OCI-LY1 (cell line): ENCODE results near the gene DIP2B.

Experiments used
- H2AFZ ChIP-seq: fragments of 200-600 bp; sonication (generic), shearing (Covaris generic); 2 replicates; pipeline ENCODE4 v1.6.0; 2014; ENCODE audit warnings: antibody characterized with exemption, mild to moderate bottlenecking, low read length
- H3F3A ChIP-seq: fragments of 200-600 bp; sonication (generic), shearing (Covaris generic); 2 replicates; pipeline ENCODE4 v1.6.0; 2014; ENCODE audit warnings: mild to moderate bottlenecking, antibody characterized with exemption, low read length, moderate library complexity; ENCODE audit not compliant: insufficient read depth
- H3K27ac ChIP-seq: fragments of 200-600 bp; sonication (generic); 2 replicates; pipeline ENCODE4 v1.5.1; 2014; ENCODE audit warnings: low read length, mixed run types, mild to moderate bottlenecking, low read depth; ENCODE audit not compliant: poor library complexity, severe bottlenecking
- H3K27me3 ChIP-seq: fragments of 200-600 bp; sonication (generic); 2 replicates; pipeline ENCODE4 v1.6.0; 2014; ENCODE audit warnings: antibody characterized with exemption, mild to moderate bottlenecking, low read length, moderate library complexity; ENCODE audit not compliant: insufficient read depth
- H3K36me3 ChIP-seq: fragments of 200-600 bp; sonication (generic); 2 replicates; pipeline ENCODE4 v1.6.1; 2014; ENCODE audit warnings: mild to moderate bottlenecking, antibody characterized with exemption, low read length, moderate library complexity, mixed read lengths; ENCODE audit not compliant: insufficient read depth
- H3K4me1 ChIP-seq: fragments of 200-600 bp; sonication (generic); 2 replicates; pipeline ENCODE4 v1.5.1; 2014; ENCODE audit warnings: mild to moderate bottlenecking, low read length, moderate library complexity; ENCODE audit not compliant: insufficient read depth, severe bottlenecking
- H3K4me2 ChIP-seq: fragments of 200-600 bp; sonication (generic), shearing (Covaris generic); 2 replicates; pipeline ENCODE4 v1.6.1; 2014; ENCODE audit warnings: low read length
- H3K4me3 ChIP-seq: fragments of 200-600 bp; sonication (generic); 2 replicates; pipeline ENCODE4 v1.5.1; 2014; ENCODE audit warnings: low read length, low read depth, mild to moderate bottlenecking, mixed read lengths; ENCODE audit not compliant: poor library complexity, severe bottlenecking
- H3K79me2 ChIP-seq: fragments of 200-600 bp; shearing (Covaris generic); 2 replicates; pipeline ENCODE4 v1.6.1; 2016; ENCODE audit warnings: mixed run types, low read length, mixed read lengths; ENCODE audit not compliant: insufficient read depth
- H3K9ac ChIP-seq: fragments of 200-600 bp; sonication (generic), shearing (Covaris generic); 2 replicates; pipeline ENCODE4 v1.6.1; 2014; ENCODE audit warnings: mild to moderate bottlenecking, low read length, mixed read lengths
- H3K9me2 ChIP-seq: fragments of 200-600 bp; sonication (generic), shearing (Covaris generic); 2 replicates; pipeline ENCODE4 v1.6.1; 2014; ENCODE audit warnings: low read depth, mild to moderate bottlenecking, low read length, mixed read lengths
- H3K9me3 ChIP-seq: fragments of 200-600 bp; shearing (Covaris generic); 2 replicates; pipeline ENCODE4 v1.6.1; 2014; ENCODE audit warnings: low read length, mixed read lengths
- H4K20me1 ChIP-seq: fragments of 200-600 bp; sonication (generic), shearing (Covaris generic); 2 replicates; pipeline ENCODE4 v1.6.0; 2016; ENCODE audit warnings: mild to moderate bottlenecking, low read length; ENCODE audit not compliant: insufficient read depth
- CTCF ChIP-seq: fragments of 200-600 bp; sonication (generic), shearing (Covaris generic); IDR thresholded peaks from 2 replicates; pipeline ENCODE4 v1.5.1; 2017; ENCODE audit warnings: mild to moderate bottlenecking, antibody characterized with exemption, low read length, moderate library complexity, mixed read lengths
- EZH2 ChIP-seq: fragments of 200-600 bp; sonication (generic), shearing (Covaris generic); IDR thresholded peaks from 2 replicates; pipeline ENCODE4 v1.8.0; 2017; ENCODE audit warnings: borderline replicate concordance, mixed run types, mild to moderate bottlenecking, antibody characterized with exemption, low read length, moderate library complexity, mixed read lengths

The DIP2B gene

GRCh38 chr12:50742776-50743175, 238.0 kb downstream of the DIP2B start:
- Histone ChIP-seq H4K20me1 (no peaks in the 10 kb centered on the region), H3K9me3 (no peaks in the 10 kb centered on the region), H3K4me1 (no peaks in the 10 kb centered on the region), H3K4me2 (no peak overlapping the region), H3K27me3 (no peaks in the 10 kb centered on the region), H3K27ac (no peak overlapping the region), H2AFZ (no peak overlapping the region), H3K9me2 (no peaks in the 10 kb centered on the region), H3K79me2 (no peaks in the 10 kb centered on the region), H3K36me3 (peaks cover 43% of the 10 kb centered on the region), H3K9ac (no peak overlapping the region), H3F3A (no peaks in the 10 kb centered on the region), H3K4me3 (no peak overlapping the region)
- TF ChIP-seq EZH2 (no peak), CTCF (no peak)

- H3K9ac ChIP-seq: no peak overlapping the region
- H3K9me2 ChIP-seq: no peaks in the 10 kb centered on the region
- H3K27ac ChIP-seq: no peak overlapping the region
- no peaks in the 10 kb centered on the region for H3F3A ChIP-seq
- H3K79me2 ChIP-seq: no peaks in the 10 kb centered on the region
- H3K4me3 ChIP-seq: no peak overlapping the region
- no peaks in the 10 kb centered on the region for H3K9me3 ChIP-seq
- H2AFZ ChIP-seq: no peak overlapping the region
- peaks cover 23% of the 10 kb centered on the region for H3K36me3 ChIP-seq
- no peaks in the 10 kb centered on the region for H3K27me3 ChIP-seq
- TF ChIP-seq EZH2 (no peak), CTCF (no peak)
- no peaks in the 10 kb centered on the region for H3K4me1 ChIP-seq
- no peaks in the 10 kb centered on the region for H4K20me1 ChIP-seq
- H3K4me2 ChIP-seq: no peak overlapping the region
These were observed 241.1 kb downstream of the DIP2B start for GRCh38 chr12:50745861-50746260.

GRCh38 chr12:50746431-50746830, 241.6 kb downstream of the DIP2B start:
- TF ChIP-seq CTCF (no peak), EZH2 (no peak)
- Histone ChIP-seq H3K27me3 (no peaks in the 10 kb centered on the region), H3K4me2 (no peak overlapping the region), H3K9ac (no peak overlapping the region), H3K27ac (no peak overlapping the region), H3F3A (no peaks in the 10 kb centered on the region), H3K9me3 (no peaks in the 10 kb centered on the region), H3K4me1 (no peaks in the 10 kb centered on the region), H2AFZ (no peak overlapping the region), H3K9me2 (no peaks in the 10 kb centered on the region), H3K79me2 (no peaks in the 10 kb centered on the region), H3K4me3 (no peak overlapping the region), H4K20me1 (no peaks in the 10 kb centered on the region), H3K36me3 (peaks cover 17% of the 10 kb centered on the region)
